Hair follicular keratinocyte (primary cell): ENCODE measurements around the gene PVALB. TPM values are rescaled to one million over a fixed set of nuclear protein-coding genes. Genes with fewer than 3 reads are reported as not detected.

Experiments
- total RNA-seq: library from RNA; depleted of rRNA; stranded (reverse); fragments of >200 nt; gene quantifications from 2 replicates; pipeline ENCODE4 v1.2.3, GENCODE V29; 2015

PVALB gene, protein sequence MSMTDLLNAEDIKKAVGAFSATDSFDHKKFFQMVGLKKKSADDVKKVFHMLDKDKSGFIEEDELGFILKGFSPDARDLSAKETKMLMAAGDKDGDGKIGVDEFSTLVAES
- total RNA-seq: not detected in 2 replicates

DNA sequence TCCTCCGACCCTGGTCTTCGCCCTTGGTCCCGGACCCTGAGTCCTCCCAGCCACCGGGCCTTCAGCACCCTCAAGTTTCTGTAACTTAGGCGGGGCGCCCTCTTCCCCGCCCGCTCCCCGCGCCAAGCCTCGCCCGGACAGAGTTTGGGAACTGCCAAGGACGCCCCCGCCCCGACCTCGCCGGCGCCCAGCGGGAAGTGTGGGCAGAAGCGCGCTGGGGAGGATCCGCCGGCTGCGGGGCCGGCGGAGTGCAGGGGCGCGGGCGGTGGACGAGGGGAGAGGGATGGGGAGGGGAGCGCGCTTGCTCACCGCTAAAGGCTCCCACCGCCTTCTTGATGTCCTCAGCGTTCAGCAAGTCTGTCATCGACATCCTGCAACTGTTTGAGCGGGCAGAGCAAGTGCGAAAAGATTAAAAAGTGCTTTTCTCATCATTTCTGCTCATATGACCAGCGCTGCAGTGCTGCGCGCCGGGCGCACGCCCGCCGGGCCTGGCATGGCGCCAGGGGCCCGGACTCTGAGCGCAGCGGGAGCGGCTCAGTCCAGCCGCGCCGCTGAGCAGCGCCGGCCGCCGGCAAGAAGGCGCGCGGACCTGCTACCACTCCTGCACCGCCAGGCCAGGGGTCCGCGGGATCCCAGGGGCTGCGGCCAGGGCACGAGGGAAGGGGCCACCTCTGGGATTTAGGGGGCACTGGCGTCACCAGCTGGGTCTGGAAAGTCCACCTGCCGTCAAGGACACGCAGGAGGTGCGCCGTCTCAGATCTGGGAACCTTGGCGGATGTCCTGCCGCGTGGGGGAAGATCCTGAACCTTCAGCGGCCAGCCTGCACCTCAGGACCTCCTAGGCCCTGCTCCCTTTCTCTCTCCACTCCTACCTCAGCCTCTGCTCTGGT lies at the start of gene PVALB:
Gene PVALB, minus strand, starts transcription at position 400 of the 889 bp plus-strand sequence. Its CDS starts 30 bp downstream, at position 370.

DNA sequence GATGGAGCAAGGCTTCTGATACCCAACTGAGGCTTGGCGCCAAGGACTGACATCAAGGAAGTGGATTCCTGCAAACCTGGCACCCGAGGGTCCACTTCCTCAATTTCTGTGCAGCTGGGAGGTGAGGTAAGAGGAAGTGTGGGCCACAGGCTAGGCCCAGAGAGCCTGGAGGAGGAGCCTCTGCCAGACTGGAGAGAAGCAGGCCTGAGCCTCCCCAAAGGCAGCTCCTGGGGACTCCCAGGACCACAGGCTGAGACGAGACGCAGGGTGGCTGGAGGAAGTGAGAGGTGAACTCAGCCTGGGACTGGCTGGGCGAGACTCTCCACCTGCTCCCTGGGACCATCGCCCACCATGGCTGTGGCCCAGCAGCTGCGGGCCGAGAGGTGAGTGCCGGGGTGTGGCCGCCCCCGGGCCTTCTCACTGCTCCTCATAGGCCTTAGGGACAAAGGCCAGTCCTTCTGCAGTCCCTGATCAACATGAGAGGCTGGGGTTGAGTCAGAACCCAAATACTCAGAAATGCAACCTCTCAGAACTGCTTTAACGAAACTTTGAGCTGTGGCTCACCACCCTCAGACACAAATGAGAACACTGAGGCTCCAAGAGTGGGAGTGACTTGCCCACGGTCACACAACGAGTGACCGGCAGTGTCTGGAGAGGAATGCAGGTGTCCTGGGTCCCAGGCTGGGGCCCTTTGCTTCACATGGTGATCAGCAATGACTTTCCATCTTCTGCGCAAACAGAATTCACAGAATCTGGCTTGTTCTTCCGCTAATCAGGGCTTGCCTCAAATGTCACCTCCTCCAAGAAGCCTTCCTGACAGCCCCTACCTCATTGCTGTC lies 44.2 kb upstream of the PVALB start, which contains the start of gene NCF4:
Gene NCF4, plus strand, starts transcription at position 186 of the 839 bp plus-strand sequence. Its CDS starts 166 bp downstream, at position 352.

DNA sequence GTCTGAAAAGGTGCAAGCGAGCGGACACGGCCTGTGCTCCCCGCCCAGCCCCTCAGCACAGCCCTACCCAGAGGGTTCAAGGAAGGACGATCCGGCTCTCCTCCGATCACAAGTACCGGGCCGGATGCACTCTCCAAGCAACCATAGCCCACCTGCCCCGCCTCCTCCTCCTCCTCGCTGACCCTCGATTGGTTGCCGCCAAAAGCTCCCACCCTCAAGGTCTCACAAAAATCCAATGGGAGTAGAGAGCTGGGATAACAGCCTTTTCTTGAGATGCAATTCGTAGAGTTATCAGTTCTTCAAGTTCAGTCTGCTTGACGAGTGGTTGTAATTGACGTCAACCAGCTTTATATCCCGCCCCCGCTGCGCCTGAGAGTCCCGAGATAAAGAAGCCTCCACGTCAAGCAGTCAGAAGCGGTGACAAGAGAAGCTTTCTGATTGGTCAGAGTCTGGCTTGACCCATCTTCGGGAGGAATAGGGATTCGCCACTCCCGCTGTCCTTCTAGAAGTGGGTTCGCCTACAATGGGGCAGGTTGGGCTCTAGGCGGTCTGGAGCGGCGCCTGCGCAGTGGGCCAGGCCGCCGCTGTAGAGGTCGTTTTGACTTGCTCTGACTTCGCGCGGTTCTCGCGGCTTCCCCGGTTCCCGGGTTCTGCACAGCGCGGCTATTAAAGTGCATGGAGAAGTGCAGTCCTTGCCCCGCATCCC lies 40.7 kb downstream of the PVALB start, which contains the start of gene IFT27:
Gene IFT27, minus strand, starts transcription at position 156 of the 706 bp plus-strand sequence. CDS start 412 bp downstream, outside the sequence.

Other genes with a start within 250 kb of the PVALB start
- not detected in 2 replicates for gene CACNG2, start 113.3 kb downstream of the PVALB start, total RNA-seq
- 12.2 and 14.2 TPM in 2 replicates for gene IFT27, start 40.9 kb downstream of the PVALB start, total RNA-seq
- 0.76 TPM in 1 of 2 replicates, not detected in the other for gene NCF4, start 44.0 kb upstream of the PVALB start, total RNA-seq
- gene CSF2RB, start 96.6 kb upstream of the PVALB start, total RNA-seq: not detected in 2 replicates
- 39.5 and 42.4 TPM in 2 replicates for gene TST, start 202.4 kb upstream of the PVALB start, total RNA-seq
- 203 and 213 TPM in 2 replicates for gene MPST, start 202.7 kb upstream of the PVALB start, total RNA-seq
- 19.0 and 22.7 TPM in 2 replicates for gene KCTD17, start 234.7 kb upstream of the PVALB start, total RNA-seq